HuH-7.5 (cell line): ENCODE data around the gene CAGE1.
A peak's percentile ranks its signal among the peaks of the same experiment; 100 is the strongest.
"Not testable (repeated sequence)": the region's sequence is repeated elsewhere in the genome, so short reads cannot be mapped to it uniquely, and the experiment has no call there.

Source experiments
- DNase-seq: peaks from one replicate; pipeline ENCODE4 v3.0.0; 2011; ENCODE audit warnings: low spot score

CAGE1 gene

DNA sequence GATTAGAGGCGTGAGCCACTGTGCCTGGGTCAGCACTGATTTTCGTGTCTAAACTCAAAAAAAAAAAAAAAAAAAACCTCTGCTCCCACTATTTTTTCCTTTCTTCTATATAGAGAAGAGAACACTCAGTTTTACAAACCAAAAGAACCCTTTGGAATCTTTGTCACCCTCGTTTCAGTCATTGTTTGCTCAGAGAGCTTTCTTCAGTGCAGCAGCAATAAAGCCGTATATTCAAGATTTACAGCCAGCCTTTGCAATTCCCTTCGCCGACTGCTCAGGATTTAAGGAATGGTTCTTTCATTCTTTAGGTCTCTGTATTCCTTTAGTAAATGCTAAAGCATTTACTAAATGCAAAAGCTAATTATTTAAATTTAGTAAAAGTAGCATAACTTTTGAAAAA is 20.2 kb upstream of the CAGE1 start:
- no peak for DNase-seq

DNA sequence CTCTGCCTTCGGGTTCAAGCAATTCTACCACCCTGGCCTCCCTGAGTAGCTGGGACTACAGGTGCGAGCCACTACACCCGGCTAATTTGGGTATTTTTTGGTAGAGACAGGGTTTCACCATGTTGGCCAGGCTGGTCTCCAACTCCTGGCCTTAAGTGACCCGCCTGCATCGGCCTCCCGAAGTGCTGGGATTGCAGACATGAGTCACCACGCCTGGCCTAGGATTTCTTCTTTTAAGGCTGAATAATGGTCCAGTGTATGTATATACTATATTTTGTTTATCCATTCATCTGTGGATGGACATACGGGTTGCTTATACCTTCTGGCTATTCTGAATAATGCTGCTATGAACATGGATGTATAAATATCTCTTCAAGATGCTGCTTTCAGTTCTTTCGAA is 17.2 kb upstream of the CAGE1 start:
- DNase-seq, result no peak

DNA sequence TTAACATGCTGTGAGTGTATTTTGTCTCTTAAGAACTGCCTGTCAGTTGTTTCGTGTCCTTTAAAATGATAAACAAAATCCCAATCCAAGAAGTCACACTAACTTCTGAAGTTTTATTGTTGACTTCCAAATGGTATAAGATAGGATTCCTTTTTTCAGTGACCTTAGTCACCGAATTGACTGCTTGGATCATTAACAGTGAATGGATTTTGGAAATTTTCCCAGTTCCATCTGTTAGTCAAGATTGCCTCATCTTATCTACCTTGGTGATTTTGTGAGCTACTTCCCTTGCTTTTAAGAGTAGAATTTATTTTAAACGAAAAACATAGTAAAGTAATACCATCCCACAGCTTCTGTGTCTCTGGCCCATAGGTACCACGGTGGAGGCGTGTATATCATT is 15.0 kb upstream of the CAGE1 start:
- no peak for DNase-seq

DNA sequence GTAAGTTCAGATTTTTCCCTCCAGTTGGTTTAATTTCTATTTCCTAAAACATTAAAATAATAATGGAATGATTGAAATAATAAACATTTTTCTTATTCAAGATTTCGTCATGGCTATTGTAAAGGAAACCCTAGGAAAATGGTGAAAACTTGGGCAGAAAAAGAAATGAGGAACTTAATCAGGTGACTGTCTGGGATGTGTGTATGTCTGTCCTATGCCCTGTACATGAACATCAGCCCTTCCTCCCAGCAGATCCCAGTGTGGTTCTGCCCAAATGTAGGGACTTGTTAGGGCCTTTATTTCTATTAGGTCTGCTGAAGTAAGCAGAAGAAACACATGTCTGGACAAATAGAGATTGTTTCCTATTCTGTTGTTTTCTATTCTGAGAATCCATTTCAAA is 13.2 kb upstream of the CAGE1 start:
- DNase-seq, result no peak

DNA sequence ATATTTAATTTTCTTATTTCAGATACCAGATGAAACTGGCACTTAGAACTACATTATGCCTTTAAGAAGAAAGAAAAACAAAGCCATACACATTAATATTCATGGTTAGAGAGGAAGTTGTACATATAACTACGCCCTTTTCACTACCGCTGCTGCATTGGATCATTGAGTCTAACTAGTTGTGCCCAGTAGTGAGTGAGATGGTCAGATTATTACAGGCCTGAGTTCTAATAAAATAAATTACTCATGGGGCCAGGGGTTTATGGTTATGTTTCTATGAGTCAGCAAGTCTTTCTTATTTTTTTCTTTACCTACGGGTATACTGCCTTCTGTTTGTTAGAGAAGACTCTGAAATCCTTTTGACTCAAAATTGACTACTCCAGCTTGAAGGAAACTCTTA is 11.5 kb upstream of the CAGE1 start:
- no peak for DNase-seq

DNA sequence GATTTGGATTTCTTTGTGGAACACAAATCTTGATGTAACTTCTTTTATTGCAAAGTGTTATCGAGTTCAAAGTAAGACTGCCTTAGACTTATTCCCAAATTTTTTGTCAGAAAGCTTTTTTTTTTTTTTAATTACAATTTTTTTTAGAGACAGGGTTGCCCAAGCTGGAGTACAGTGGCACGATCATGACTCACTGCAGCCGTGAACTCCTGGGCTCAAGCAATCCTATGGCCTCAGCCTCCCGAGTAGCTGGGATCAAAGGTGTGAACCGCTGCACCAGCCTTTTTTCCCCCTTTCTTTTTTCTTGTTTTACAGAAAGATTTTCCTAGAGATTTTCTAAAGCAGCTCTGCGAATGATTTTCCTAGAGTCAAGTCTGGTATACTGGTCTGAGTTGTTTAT is 2.9 kb upstream of the CAGE1 start:
- DNase-seq, result no peak

DNA sequence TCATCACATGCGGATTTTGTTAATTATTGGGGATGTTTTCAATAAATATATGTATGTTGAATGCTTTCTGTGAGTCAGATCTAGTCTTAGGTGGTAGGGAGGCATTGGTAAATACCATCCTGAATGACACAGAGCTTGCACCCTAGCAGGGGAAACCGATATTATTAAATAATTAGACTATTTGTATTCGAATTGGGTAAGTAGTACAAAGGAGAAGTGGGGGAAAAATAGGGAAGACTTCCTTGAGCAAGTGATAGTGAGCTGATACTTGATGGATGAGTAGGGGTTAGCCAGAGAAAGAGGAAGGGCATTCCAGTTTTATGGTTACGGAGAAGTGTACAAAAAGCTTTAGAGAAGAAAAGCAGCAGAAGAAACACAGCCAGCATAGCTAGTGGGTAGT is 1.6 kb upstream of the CAGE1 start:
- DNase-seq, result no peak

DNA sequence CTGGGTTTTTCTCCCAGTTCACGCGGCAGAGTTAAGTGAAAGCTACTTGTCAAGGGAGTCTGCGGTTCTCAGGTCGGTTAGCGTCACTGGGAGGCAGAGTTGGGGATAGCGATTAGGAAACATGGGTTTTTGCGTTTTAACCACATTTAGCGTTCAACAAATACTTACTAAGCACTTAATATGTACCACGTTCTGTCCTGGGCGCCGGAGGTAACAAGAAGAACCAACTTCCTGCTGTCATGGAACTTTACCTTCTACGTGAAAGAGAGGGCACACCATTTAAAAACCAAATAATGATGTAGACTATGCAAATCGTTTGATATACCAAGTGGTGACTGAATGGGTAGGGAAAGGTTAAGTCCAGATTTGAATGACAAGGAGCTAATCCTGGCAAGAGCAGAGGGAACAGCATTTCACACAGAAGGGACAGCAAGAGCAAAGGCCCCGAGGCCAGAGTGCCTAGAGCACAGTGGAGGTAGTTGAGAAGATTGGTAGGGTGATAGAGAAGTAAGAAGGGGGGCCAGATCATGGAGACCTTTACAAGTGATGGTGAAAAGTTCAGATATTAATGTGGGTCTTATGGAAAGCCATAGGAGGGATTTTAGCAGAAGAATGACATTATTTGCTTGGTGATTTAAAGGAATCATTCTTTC is 810 bp upstream of the CAGE1 start:
- DNase-seq, result no peak

DNA sequence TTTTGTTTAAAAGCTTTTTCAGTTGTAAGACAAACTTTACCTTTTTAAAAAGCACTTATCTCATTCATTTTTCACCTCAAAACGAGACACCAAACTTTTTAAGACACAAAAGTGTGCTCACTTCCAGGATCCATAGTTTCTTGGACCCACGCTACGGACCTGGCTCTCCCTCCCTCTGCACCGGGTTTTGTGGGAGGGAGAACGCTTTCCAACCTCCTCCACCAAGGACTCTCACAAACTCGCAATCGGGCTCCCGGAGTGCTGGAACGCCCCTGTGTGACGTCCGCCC is 436 bp downstream of the CAGE1 start:
- DNase-seq, result peak; percentile 35

DNA sequence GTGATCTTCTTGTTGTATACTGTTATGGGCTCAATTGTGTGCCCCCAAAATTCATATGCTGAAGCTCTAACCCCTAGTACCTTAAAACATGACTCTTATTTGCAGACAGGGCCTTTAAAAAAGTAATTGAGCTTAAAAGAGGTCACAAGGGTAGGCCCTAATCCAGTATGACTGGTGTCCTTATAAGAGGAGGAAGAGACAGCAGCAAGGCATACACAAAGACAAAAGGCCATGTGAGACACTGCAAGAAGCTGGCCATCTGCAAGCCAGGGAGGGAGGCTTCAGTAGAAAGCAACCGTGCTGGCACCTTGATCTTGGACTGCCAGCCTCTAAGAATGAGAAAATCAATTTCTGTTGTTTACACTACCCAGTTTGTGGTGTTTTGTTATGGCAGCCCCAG is 8.4 kb downstream of the CAGE1 start:
- no peak for DNase-seq

DNA sequence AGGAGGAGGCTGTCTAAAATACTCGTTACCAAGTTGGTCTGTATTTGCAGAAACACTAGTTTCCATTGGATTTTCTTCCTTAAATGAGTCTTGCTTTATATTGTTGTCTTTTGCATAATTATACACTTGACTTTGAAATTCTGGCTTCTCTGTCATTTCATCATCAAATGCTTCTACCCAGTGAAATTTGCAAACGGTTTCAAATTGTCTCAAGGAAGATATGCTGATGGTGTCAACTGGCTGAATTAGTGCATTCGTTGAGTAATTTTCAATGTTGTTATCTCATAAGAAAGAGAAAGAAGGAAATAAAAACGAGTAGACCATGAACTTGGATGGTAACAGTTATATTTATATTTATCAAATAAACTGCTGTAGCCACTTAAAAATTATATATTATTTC is 10.8 kb downstream of the CAGE1 start:
- DNase-seq, result no peak

DNA sequence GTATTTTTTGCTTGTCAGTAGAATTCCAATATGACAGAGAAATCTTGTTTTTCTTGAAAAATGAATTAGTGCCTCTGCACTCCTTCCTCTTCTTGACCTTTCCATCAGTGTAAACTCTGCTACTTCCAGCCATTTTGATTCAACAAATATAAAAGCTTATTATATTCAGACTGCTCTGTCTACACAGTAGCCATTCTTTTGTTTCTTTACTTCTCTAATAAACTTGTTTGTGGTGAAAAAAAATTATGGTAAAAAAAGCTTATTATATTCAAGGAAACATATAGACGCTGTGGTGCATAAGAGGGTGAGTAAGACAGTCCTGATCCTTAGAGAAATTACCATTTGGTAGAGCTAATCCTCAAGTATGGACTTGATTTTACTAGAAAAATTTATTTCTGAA is 11.6 kb downstream of the CAGE1 start:
- no peak for DNase-seq

DNA sequence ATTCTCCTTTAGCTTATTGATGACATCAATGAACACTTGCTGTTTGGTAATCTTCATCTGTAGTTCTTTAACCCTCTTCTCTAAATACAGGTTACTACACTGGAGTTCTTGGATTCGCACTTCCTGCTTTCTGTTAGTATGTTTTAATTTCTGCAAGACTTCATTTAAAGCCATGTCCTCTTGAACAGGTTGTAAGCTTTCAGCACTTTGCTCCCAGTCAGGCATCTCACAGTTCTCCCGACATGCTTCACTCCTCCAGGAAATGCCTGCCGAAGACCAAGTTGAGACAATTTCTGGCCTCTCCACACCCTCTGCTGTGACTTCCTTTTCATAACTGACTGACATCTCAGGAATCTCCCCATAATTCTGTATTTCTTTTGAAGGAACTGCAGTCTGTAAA is 15.8 kb downstream of the CAGE1 start:
- DNase-seq, result no peak

DNA sequence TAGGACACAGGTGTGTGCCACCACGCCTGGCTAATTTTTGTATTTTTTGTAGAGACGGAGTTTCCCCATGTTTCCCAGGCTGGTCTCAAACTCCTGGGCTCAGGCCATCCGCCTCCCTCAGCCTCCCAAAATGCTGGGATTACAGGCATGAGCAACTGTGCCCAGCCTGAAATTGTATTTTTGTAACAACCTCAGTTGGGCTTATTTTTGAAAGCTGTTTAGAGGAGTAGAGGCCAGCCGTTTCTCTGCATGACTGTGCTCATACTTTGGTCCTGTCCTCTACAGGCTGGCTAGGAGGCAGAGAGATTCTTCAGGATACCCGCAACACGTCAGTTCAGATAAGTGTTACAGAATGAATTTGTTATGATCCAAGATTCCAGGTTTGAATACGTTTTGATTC is 22.1 kb downstream of the CAGE1 start:
- DNase-seq, result no peak

DNA sequence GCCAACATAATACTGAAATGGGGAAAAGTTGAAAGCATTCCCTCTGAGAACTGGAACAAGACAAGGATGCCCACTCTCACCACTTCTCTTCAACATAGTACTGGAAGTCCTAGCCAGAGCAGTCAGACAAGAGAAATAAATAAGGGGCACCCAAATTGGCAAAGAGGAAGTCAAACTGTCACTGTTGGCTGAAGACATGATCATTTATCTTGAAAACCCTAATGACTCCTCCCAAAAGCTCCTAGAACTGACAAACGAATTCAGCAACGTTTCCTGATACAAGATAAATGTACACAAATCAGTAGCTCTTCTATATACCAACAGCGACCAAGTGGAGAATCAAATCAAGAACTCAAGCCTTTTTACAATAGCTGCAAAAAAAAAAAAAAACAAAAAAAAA is 37.6 kb downstream of the CAGE1 start:
- not testable (repeated sequence) for DNase-seq

DNA sequence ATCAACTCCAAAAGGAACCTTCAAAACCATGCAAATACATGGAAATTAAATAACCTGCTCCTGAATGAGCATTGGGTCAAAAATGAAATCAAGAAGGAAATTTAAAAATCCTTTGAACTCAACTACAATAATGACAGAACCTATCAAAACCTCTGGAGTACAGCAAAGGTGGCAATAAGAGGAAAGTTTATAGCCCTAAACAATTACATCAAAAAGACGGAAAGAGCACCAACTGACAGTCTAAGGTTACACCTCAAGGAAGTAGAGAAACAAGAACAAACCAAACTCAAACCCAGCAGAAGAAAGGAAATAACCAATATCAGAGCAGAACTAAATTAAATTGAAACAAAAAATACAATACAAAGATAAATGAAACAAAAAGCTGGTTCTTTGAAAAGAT is 39.0 kb downstream of the CAGE1 start:
- not testable (repeated sequence) for DNase-seq

DNA sequence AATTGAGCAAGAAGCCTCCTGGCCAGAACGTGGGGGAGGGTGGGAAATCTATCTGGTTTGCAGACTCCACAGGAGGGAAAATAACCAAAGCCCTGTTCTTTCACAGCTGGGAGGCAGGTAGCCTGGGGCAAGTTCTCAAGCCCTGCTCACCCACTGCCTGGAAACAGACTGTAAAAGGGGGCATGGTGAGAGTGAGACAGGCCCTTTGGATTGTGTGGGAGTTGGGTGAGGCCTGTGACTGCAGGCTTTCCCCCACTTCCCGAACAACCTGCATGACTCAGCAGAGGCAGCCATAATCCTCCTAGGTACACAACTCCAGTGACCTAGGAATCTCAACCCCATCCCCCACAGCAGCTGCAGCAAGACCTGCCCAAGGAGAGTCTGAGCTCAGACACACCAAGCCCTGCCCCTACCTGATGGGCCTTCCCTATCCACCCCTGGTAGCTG is 42.0 kb downstream of the CAGE1 start:
- DNase-seq, result not testable (repeated sequence)

DNA sequence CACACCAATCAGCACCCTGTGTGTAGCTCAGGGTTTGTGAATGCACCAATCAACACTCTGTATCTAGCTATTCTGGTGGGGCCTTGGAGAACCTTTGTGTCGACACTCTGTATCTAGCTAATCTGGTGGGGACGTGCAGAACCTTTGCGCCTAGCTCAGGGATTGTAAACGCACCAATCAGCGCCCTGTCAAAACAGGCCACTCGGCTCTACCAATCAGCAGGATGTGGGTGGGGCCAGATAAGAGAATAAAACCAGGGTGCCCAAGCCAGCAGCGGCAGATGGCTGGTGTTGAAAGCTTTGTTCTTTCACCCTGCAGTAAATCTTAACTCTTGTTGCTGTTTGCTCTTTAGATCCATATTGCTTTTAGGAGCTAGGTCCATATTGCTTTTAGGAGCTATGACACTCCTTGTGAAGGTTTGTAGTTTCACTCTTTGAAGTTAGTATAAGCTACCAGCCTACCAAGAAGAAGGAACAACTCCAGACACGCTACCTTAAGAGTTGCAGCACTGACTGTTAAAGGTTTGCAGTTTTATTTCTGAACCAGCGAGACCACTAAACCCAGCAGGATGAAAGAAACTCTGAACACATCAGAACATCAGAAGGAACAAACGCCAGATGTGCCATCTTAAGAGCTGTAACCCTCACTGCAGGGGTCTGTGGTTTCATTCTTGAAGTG is 44.6 kb downstream of the CAGE1 start:
- DNase-seq, result not testable (repeated sequence)

DNA sequence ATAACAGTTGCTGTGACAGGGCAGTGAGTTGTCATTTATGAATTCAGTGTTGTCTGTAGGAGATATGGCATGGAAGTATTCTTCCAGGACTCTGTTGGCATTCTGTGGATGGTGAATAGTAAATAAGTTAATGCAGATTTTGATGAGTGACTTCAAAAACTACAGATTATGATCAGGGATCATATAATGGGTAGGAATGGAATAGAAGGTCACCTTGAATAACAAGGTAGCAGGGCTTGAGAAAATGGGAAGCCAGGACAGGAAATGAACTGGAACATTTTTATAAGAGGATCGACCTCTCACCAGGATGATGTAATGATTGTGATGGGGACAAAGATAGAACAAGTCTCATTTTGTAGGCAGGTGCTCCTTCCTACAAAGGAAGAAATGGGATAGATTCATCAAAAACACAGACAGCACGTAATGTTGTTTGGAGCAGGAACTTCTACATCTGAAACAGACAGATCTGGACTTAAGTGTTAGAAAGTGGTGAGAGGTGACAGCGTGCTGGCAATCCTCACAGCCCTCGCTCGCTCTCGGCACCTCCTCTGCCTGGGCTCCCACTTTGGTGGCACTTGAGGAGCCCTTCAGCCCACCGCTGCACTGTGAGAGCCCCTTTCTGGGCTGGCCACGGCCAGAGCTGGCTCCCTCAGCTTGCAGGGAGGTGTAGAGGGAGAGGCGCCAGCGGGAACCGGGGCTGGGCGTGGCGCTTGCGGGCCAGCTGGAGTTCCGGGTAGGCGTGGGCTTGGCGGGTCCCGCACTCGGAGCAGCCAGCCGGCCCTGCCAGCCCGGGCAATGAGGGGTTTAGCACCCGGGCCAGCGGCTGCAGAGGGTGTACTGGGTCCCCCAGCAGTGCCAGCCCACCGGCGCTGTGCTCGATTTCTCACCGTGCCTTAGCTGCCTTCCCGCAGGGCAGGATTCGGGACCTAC is 45.7 kb downstream of the CAGE1 start:
- no peak for DNase-seq

DNA sequence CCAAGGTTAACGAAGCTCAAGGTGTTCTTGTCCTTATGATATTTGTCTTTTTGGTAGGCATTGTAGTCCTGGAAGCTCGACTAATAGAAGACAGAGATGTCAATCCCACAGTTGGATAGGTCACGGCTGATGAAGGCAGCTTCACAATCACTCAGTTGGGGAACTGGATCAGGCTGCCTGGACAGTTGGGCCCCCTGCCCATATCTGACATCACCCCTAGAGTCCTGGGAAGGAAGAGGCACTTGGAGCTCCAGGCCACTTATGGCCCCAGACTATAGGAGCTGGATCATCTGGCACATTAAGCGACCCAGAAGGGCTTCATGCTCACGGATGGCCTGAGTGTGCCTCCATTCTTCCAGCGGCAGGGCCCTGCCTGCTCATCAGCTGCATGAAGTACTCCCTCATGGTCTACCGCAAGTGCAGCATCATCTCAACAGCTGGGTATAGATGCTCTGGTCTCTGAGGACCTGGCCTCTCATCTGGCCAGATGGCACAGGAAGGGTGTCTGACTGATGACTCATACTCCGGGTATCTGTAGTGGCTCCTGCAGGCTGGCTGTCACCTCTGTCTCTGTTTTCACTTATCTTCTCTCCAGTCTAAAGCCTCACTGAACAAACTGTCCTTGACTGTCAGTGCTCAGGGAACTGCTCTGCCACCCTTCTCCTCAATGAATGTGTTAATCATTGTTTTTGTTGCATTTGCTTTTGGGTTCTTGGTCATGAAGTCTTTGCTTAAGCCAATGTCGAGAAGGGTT is 47.4 kb downstream of the CAGE1 start:
- DNase-seq, result peak; percentile 9

DNA sequence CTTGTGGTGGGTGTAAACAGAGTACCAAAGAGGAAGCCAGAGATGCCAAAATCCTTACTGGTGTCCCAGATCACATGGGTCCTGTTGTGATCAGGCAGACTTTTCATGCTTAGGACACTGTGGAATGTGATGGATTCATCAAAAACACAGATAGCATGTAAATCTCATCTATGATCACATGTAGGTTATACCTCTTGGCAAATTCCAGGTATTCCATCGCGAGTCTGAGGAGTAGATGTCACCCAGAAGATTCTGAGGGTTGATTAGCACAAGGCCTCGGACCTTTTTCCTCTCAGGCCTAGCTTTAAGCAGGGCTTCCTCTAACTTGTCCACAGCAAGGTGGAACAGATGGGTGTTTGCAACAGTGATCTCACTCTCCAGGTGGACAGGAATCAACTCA is 48.3 kb downstream of the CAGE1 start:
- no peak for DNase-seq

DNA sequence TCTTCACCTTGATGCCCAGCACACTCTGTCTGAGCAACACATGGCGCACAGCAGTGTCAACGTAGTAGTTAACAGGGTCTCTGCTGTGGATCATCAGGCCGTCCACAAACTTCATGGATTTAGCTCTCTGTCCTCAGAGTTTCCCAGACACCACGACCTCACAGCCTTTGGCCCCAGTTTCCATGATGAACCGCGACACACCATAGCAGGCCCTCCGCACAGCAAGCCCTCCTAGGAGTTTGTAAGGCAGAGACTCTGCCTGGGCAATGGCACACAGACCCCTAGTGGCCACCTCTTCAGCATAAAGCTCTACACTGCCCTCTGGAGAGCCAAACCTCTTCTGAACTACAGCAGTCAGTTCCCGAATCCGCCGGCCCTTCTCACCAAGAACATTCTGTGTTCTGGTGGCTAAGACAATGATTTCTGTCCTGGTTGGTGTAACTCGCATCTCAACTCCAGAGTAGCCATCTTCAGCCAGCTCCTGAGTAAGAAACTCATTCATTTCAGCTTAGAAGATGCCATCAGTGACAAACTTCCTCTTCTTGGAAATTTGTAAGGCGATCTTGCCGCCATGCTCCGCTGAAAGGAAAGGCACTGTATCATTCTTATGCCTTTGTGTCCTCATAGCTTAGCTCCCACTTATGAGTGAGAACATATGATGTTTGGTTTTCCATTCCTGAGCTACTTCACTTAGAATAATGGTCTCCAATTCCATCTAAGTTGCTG is 50.4 kb downstream of the CAGE1 start:
- DNase-seq, result peak; percentile 20
